B cell (primary cell): ENCODE results near the gene DAAM2.

Source experiments
- EZH2 ChIP-seq: IDR thresholded peaks from 2 replicates; pipeline ENCODE4 v1.6.1; 2012; ENCODE audit warnings: borderline replicate concordance, low read depth, mild to moderate bottlenecking, moderate library complexity, low read length; ENCODE audit not compliant: insufficient read depth, poor library complexity, severe bottlenecking
- TF ChIP-seq, protein P1 (sequence below): fragments of 200-600 bp; IDR thresholded peaks from one replicate; pipeline ENCODE4 v1.8.0; 2022; ENCODE audit warnings: antibody characterized with exemption, mild to moderate bottlenecking

GRCh38 chr6:39893286-39893685 is 101.1 kb downstream of the DAAM2 start:
- TF ChIP-seq, protein P1, sequence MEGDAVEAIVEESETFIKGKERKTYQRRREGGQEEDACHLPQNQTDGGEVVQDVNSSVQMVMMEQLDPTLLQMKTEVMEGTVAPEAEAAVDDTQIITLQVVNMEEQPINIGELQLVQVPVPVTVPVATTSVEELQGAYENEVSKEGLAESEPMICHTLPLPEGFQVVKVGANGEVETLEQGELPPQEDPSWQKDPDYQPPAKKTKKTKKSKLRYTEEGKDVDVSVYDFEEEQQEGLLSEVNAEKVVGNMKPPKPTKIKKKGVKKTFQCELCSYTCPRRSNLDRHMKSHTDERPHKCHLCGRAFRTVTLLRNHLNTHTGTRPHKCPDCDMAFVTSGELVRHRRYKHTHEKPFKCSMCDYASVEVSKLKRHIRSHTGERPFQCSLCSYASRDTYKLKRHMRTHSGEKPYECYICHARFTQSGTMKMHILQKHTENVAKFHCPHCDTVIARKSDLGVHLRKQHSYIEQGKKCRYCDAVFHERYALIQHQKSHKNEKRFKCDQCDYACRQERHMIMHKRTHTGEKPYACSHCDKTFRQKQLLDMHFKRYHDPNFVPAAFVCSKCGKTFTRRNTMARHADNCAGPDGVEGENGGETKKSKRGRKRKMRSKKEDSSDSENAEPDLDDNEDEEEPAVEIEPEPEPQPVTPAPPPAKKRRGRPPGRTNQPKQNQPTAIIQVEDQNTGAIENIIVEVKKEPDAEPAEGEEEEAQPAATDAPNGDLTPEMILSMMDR = no peak
- no peak for TF ChIP-seq EZH2
